ENCODE data around the gene ENPP4.
"Not testable (repeated sequence)": the region's sequence is repeated elsewhere in the genome, so short reads cannot be mapped to it uniquely, and the experiment has no call there.

GRCh38 chr6:46149066-46149465 is 19.3 kb downstream of the ENPP4 start:
- not testable (repeated sequence) for TF ChIP-seq CTCF, POLR2A (IDR thresholded peaks at IDR 0.05)
